Measurements from ENCODE around the gene LHPP.

LHPP gene

GRCh38 chr10:124637091-124637700, 175.6 kb downstream of the LHPP start:
- H3K27ac ChIP-seq (ENCODE audit: low read length), result no peak overlapping the region
- H3K9ac ChIP-seq (ENCODE audit: low read length), result no peak overlapping the region
- H3K36me3 ChIP-seq (ENCODE audit: control insufficient read depth, low read depth, low read length), result no peaks in the 10 kb centered on the region
- H3K9me3 ChIP-seq (ENCODE audit: control insufficient read depth, low read depth, low read length), result no peaks in the 10 kb centered on the region
- no peak overlapping the region for H3K4me3 ChIP-seq (ENCODE audit: low read length)
- no peaks in the 10 kb centered on the region for H3K27me3 ChIP-seq (ENCODE audit: control insufficient read depth, insufficient read depth, low read length)
- no peaks in the 10 kb centered on the region for H3K4me1 ChIP-seq (ENCODE audit: control insufficient read depth, low read depth, low read length)

DNA sequence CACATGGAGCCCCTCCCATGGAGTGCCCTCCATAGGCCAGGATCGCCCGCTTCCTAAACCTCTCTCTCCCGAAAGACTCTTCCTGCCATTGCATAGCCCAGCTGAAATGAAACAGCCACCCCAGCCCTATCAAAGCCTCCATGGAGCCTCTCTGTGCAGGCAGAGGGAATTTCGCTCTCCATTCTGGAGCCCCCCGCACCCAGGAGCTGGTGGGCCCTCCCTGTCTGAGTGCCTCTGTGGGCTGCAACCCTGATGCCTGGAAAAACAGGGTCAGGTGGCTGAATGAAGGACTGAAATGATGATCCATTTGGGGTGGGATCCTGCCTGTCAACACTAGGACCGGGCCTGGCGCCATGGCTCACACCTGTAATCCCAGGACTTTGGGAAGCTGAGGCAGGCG, 176.1 kb downstream of the LHPP start:
- Histone ChIP-seq H3K9me3 (ENCODE audit: control insufficient read depth, low read depth, low read length) (no peaks in the 10 kb centered on the region), H3K9ac (ENCODE audit: low read length) (no peak overlapping the region), H3K27me3 (ENCODE audit: control insufficient read depth, insufficient read depth, low read length) (no peaks in the 10 kb centered on the region), H3K4me1 (ENCODE audit: control insufficient read depth, low read depth, low read length) (no peaks in the 10 kb centered on the region), H3K27ac (ENCODE audit: low read length) (no peak overlapping the region), H3K36me3 (ENCODE audit: control insufficient read depth, low read depth, low read length) (no peaks in the 10 kb centered on the region), H3K4me3 (ENCODE audit: low read length) (no peak overlapping the region)

- Histone ChIP-seq H3K4me3 (ENCODE audit: low read length) (no peak overlapping the region), H3K4me1 (ENCODE audit: control insufficient read depth, low read depth, low read length) (no peaks in the 10 kb centered on the region), H3K27me3 (ENCODE audit: control insufficient read depth, insufficient read depth, low read length) (no peaks in the 10 kb centered on the region), H3K9ac (ENCODE audit: low read length) (no peak overlapping the region), H3K9me3 (ENCODE audit: control insufficient read depth, low read depth, low read length) (no peaks in the 10 kb centered on the region), H3K36me3 (ENCODE audit: control insufficient read depth, low read depth, low read length) (no peaks in the 10 kb centered on the region), H3K27ac (ENCODE audit: low read length) (no peak overlapping the region)
These were observed 177.6 kb downstream of the LHPP start for GRCh38 chr10:124639206-124639605.

DNA sequence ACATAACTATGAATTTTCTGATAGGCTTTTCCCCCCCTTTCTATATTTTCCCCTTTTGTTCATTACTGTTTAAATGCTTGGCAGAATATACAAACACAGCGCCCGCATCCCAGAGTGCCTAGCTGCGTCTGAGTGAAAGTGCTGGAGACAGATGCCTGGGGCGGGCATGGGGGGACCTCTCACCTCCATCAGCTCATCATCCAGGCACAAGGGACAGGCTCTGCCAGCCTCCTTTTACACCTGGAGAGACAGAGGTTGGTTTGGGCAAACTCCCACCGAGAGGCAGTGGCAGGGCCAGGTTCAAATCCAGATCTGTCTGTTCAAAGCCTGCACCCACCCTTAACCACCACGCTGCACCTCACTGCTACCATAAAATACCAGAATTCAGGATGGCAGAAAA, 178.0 kb downstream of the LHPP start:
- no peaks in the 10 kb centered on the region for H3K27me3 ChIP-seq (ENCODE audit: control insufficient read depth, insufficient read depth, low read length)
- no peaks in the 10 kb centered on the region for H3K36me3 ChIP-seq (ENCODE audit: control insufficient read depth, low read depth, low read length)
- H3K9me3 ChIP-seq (ENCODE audit: control insufficient read depth, low read depth, low read length), result no peaks in the 10 kb centered on the region
- no peaks in the 10 kb centered on the region for H3K4me1 ChIP-seq (ENCODE audit: control insufficient read depth, low read depth, low read length)
- no peak overlapping the region for H3K4me3 ChIP-seq (ENCODE audit: low read length)
- no peak overlapping the region for H3K9ac ChIP-seq (ENCODE audit: low read length)
- H3K27ac ChIP-seq (ENCODE audit: low read length), result no peak overlapping the region

- Histone ChIP-seq H3K9me3 (ENCODE audit: control insufficient read depth, low read depth, low read length) (no peaks in the 10 kb centered on the region), H3K9ac (ENCODE audit: low read length) (no peak overlapping the region), H3K36me3 (ENCODE audit: control insufficient read depth, low read depth, low read length) (no peaks in the 10 kb centered on the region), H3K4me3 (ENCODE audit: low read length) (no peak overlapping the region), H3K4me1 (ENCODE audit: control insufficient read depth, low read depth, low read length) (no peaks in the 10 kb centered on the region), H3K27me3 (ENCODE audit: control insufficient read depth, insufficient read depth, low read length) (no peaks in the 10 kb centered on the region), H3K27ac (ENCODE audit: low read length) (no peak overlapping the region)
These were observed 178.4 kb downstream of the LHPP start for GRCh38 chr10:124640056-124640455.

DNA sequence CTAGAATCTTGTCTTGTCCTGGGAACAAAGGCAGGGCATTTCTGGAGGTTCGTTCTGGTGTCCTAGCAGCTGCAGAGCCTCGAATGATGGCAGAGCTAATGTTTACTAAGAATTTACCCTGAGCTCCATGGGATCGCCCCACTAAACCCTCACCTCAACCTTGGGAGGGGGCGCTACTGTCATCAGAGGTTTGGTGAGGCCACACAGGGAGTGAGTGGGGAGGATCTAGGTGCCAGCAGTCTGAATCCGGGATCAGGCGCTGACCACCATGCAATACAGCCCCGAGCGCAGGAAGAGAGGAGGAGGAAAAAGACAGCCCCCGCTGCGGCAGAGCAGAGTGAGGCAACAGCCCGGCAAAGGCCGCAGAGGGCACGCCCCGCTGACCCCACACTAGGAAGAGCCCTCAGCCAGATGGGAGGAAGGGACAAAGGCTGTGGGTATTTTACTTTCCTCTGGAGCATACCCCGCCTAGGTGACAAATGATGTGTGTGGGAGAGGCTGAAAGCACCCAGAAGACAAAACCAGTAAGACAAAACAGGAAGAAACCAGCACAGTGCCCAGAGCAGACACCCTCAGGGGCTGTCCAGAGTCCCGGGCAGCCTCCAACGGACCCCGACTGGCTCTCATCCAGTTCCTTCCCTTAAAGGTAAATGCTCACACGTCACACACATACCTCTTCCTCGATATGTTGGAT, 179.1 kb downstream of the LHPP start:
- Histone ChIP-seq H3K27ac (ENCODE audit: low read length) (no peak overlapping the region), H3K4me1 (ENCODE audit: control insufficient read depth, low read depth, low read length) (no peaks in the 10 kb centered on the region), H3K4me3 (ENCODE audit: low read length) (no peak overlapping the region)

GRCh38 chr10:124641282-124642087, 179.9 kb downstream of the LHPP start:
- no peak overlapping the region for H3K4me3 ChIP-seq (ENCODE audit: low read length)
- no peaks in the 10 kb centered on the region for H3K9me3 ChIP-seq (ENCODE audit: control insufficient read depth, low read depth, low read length)
- no peaks in the 10 kb centered on the region for H3K27me3 ChIP-seq (ENCODE audit: control insufficient read depth, insufficient read depth, low read length)
- H3K36me3 ChIP-seq (ENCODE audit: control insufficient read depth, low read depth, low read length), result no peaks in the 10 kb centered on the region
- no peaks in the 10 kb centered on the region for H3K4me1 ChIP-seq (ENCODE audit: control insufficient read depth, low read depth, low read length)
- H3K27ac ChIP-seq (ENCODE audit: low read length), result no peak overlapping the region
- H3K9ac ChIP-seq (ENCODE audit: low read length), result no peak overlapping the region

More for the DNA sequence above, 179.1 kb downstream of the LHPP start:
- no peaks in the 10 kb centered on the region for H3K27me3 ChIP-seq (ENCODE audit: control insufficient read depth, insufficient read depth, low read length)
- H3K9me3 ChIP-seq (ENCODE audit: control insufficient read depth, low read depth, low read length), result no peaks in the 10 kb centered on the region
- H3K36me3 ChIP-seq (ENCODE audit: control insufficient read depth, low read depth, low read length), result no peaks in the 10 kb centered on the region
- H3K9ac ChIP-seq (ENCODE audit: low read length), result no peak overlapping the region

- no peak overlapping the region for H3K9ac ChIP-seq (ENCODE audit: low read length)
- no peaks in the 10 kb centered on the region for H3K36me3 ChIP-seq (ENCODE audit: control insufficient read depth, low read depth, low read length)
- H3K27ac ChIP-seq (ENCODE audit: low read length), result no peak overlapping the region
- no peaks in the 10 kb centered on the region for H3K4me1 ChIP-seq (ENCODE audit: control insufficient read depth, low read depth, low read length)
- no peak overlapping the region for H3K4me3 ChIP-seq (ENCODE audit: low read length)
- H3K27me3 ChIP-seq (ENCODE audit: control insufficient read depth, insufficient read depth, low read length), result no peaks in the 10 kb centered on the region
- no peaks in the 10 kb centered on the region for H3K9me3 ChIP-seq (ENCODE audit: control insufficient read depth, low read depth, low read length)
These were observed 180.6 kb downstream of the LHPP start for GRCh38 chr10:124642088-124642710.

DNA sequence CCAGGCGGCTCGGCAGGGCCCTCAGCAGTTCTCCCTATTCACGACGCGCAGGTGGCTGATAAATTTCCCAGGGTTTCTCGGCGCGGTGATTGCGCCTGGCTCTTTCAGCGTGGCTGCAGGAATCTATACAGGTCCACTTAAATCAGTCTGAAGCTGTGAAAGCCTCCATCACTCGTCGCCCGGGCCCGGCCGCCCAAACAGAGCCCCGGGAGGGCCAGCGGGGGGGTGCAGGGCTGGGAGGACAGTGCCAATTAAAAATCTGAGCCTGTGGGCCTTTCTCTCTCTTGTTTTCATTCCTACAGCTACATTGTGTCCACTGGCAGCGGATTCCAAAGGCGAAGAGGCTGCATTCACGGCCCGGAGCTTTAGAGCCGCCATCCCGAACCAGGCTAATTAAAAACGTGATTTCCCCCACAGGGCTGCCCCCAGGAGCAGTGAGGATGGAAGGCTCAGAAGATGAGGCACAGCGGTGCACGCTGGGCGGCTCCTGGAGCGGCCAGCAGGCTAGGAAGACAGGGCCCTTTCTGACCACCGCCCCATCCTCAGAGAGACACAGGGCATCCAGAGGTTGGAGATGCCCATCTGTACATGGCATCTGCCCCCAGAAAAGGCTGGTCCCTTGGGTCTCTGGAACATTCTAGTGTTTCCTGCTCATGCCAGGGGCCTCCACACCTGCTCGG, 181.8 kb downstream of the LHPP start:
- Histone ChIP-seq H3K36me3 (ENCODE audit: control insufficient read depth, low read depth, low read length) (no peaks in the 10 kb centered on the region), H3K27ac (ENCODE audit: low read length) (no peak overlapping the region), H3K9me3 (ENCODE audit: control insufficient read depth, low read depth, low read length) (no peaks in the 10 kb centered on the region), H3K4me3 (ENCODE audit: low read length) (no peak overlapping the region), H3K27me3 (ENCODE audit: control insufficient read depth, insufficient read depth, low read length) (no peaks in the 10 kb centered on the region), H3K4me1 (ENCODE audit: control insufficient read depth, low read depth, low read length) (no peaks in the 10 kb centered on the region), H3K9ac (ENCODE audit: low read length) (no peak overlapping the region)

DNA sequence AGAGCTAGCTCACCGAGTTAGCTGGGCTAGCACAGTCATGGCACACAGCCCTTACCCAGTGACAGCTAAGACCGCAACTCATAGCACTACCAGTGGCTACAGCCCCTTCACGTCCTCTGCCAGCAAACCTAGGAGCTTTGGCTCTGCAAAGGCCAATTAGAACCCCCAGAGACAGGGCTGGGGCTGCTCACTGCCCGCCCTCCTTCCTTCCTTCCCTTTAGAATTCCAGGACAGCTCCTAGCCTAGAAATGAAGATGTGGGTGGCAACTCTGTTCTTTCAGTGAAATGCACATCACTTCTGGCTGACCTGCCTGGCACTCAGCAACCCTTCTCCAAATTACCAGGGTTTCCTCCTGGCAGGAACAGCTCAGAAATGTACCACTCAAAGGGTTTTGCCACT, 182.6 kb downstream of the LHPP start:
- no peaks in the 10 kb centered on the region for H3K36me3 ChIP-seq (ENCODE audit: control insufficient read depth, low read depth, low read length)
- H3K4me3 ChIP-seq (ENCODE audit: low read length), result no peak overlapping the region
- no peak overlapping the region for H3K27ac ChIP-seq (ENCODE audit: low read length)
- no peaks in the 10 kb centered on the region for H3K27me3 ChIP-seq (ENCODE audit: control insufficient read depth, insufficient read depth, low read length)
- no peaks in the 10 kb centered on the region for H3K4me1 ChIP-seq (ENCODE audit: control insufficient read depth, low read depth, low read length)
- no peaks in the 10 kb centered on the region for H3K9me3 ChIP-seq (ENCODE audit: control insufficient read depth, low read depth, low read length)
- H3K9ac ChIP-seq (ENCODE audit: low read length), result no peak overlapping the region

DNA sequence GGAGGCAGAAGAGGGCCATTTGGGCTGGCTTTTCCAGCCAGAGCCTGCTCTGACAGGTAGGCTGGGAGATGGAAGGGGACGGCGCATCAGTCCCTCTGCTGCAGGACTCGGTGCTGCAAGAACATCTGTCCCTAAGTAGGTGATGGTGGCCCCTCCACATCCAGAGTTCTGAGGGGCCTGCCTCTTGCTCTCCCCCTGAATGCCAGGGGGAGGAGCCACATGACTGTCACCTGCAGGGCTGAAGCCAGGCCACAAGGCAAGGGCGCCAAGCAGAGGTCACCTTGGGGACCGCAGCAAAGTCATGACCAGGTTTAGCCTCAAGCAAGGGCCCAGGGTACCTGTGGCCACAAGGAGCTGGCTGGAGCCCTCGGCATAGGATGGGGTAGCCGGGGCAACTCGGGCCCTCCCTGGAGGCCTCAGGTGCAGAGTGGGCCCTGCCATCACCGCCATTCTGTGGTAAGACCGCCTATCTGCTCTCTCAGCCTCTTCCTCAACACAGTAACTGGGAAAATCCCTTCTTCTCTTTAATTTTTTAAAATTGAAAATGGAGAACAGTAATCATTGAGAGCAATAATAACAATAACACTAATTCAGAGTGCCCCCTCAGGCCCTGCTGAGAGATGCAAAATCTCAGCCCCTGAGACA, 183.3 kb downstream of the LHPP start:
- Histone ChIP-seq H3K9ac (ENCODE audit: low read length) (no peak overlapping the region), H3K4me1 (ENCODE audit: control insufficient read depth, low read depth, low read length) (no peaks in the 10 kb centered on the region), H3K36me3 (ENCODE audit: control insufficient read depth, low read depth, low read length) (no peaks in the 10 kb centered on the region)

More for the DNA sequence above, 183.3 kb downstream of the LHPP start:
- Histone ChIP-seq H3K4me3 (ENCODE audit: low read length) (no peak overlapping the region), H3K9me3 (ENCODE audit: control insufficient read depth, low read depth, low read length) (no peaks in the 10 kb centered on the region), H3K27ac (ENCODE audit: low read length) (no peak overlapping the region), H3K27me3 (ENCODE audit: control insufficient read depth, insufficient read depth, low read length) (no peaks in the 10 kb centered on the region)
